ENCODE results near the gene CCDC192. TPM values are rescaled to one million over a fixed set of nuclear protein-coding genes. Genes with fewer than 3 reads are reported as not detected.

The CCDC192 gene
- polyA plus RNA-seq, 2 of the 4 experiments (the other 2 are of a cell fraction): not detected

- ChIA-PET POLR2A (no interaction called here), CTCF (no interaction called here)
- no peak for ATAC-seq
- Histone ChIP-seq H3K4me3 (no peak overlapping the region), H3K4me2 (no peak overlapping the region), H3K27ac (no peak overlapping the region), H3K4me1 (peaks cover 18% of the 10 kb centered on the region), H3K9me3 (0 out of 3 replicates have a peak, but pooled peaks cover 2% of the 10 kb centered on the region)
- 91% methylated on average over 2 of the region's 2 CpGs for WGBS (ENCODE audit: missing lambda C conversion rate)
- no peak for FAIRE-seq
- no peak for DNase-seq (ENCODE audit: low read depth in 1 of 2, low spot score in 1 of 2)
- no peak for TF ChIP-seq ZNF302 (CRISPR knock-in tag; IDR thresholded peaks at IDR 0.05)
These were observed 267.7 kb downstream of the CCDC192 start for GRCh38 chr5:127970854-127971425.

- ATAC-seq (peak in 1 of 2 experiments; percentile 72; a peak in 4 of 6 replicates), DNase-seq (ENCODE audit: low read depth in 1 of 2, low spot score in 1 of 2) (no peak), FAIRE-seq (no peak)
- TF ChIP-seq MYC (IDR thresholded peaks at IDR 0.05; ENCODE audit: borderline replicate concordance, low read length) (no peak), POLR2AphosphoS2 (conservative IDR thresholded peaks at IDR 0.05; ENCODE audit: low read length) (no peak), HOXB13 (CRISPR knock-in tag; IDR thresholded peaks at IDR 0.05; ENCODE audit: low read depth) (no peak), RAD21 (conservative IDR thresholded peaks at IDR 0.05 in 1 of 2, IDR thresholded peaks at IDR 0.05 in 1 of 2) (peak in 1 of 2 experiments; percentile 22; a peak in 1 of 5 replicates), HES2 (IDR thresholded peaks at IDR 0.05) (no peak), FOSB (CRISPR knock-in tag; IDR thresholded peaks at IDR 0.05) (no peak)
- no peaks in the 10 kb centered on the region for H3K9me3 ChIP-seq
- POLR2A ChIA-PET: no interaction called here
- CTCF ChIA-PET: interaction anchor here (0.7 kb wide), 1 partner anchor 106 kb away, joined by 3 read pairs; no protein-coding TSS in a partner anchor
- no peak overlapping the region for H3K4me3 ChIP-seq
- H3K27ac ChIP-seq: no peak overlapping the region
- WGBS (ENCODE audit: missing lambda C conversion rate): 90% methylated on average over 2 of the region's 2 CpGs
- peaks cover 11% of the 10 kb centered on the region for H3K4me1 ChIP-seq
- no peak overlapping the region for H3K4me2 ChIP-seq
These were observed 272.8 kb downstream of the CCDC192 start for GRCh38 chr5:127975961-127976360.

- no peak for ATAC-seq
- no peak for FAIRE-seq
- no peak overlapping the region for H3K4me2 ChIP-seq
- TF ChIP-seq HOXB5 (CRISPR knock-in tag; IDR thresholded peaks at IDR 0.05): no peak
- TF ChIP-seq USF2 (IDR thresholded peaks at IDR 0.05): no peak
- TF ChIP-seq JUN (IDR thresholded peaks at IDR 0.05): no peak
- no peaks in the 10 kb centered on the region for H3K9me3 ChIP-seq
- H3K27ac ChIP-seq: no peak overlapping the region
- 93% methylated on average over 4 of the region's 4 CpGs for WGBS (ENCODE audit: missing lambda C conversion rate)
- DNase-seq (ENCODE audit: low read depth in 1 of 2, low spot score in 1 of 2): no peak
- CTCF ChIA-PET: interaction anchor here (0.7 kb wide), 1 partner anchor 106 kb away, joined by 3 read pairs; no protein-coding TSS in a partner anchor
- peaks cover 14% of the 10 kb centered on the region for H3K4me1 ChIP-seq
- no peak overlapping the region for H3K4me3 ChIP-seq
- POLR2A ChIA-PET: no interaction called here
These were observed 273.3 kb downstream of the CCDC192 start for GRCh38 chr5:127976525-127976924.

- peaks cover 14% of the 10 kb centered on the region for H3K4me1 ChIP-seq
- FAIRE-seq (no peak), DNase-seq (ENCODE audit: low read depth in 1 of 2, low spot score in 1 of 2) (no peak), ATAC-seq (peak in 1 of 2 experiments; percentile 45; a peak in 2 of 6 replicates)
- ChIA-PET CTCF (interaction anchor here (0.6 to 1.3 kb wide), 2 partner anchors 42 to 129 kb away, joined by 3 read pairs; no protein-coding TSS in a partner anchor), POLR2A (interaction anchor here (0.6 kb wide), 1 partner anchor 87 kb away, joined by 5 read pairs; no protein-coding TSS in a partner anchor)
- H3K27ac ChIP-seq: no peak overlapping the region
- H3K4me2 ChIP-seq: no peak overlapping the region
- H3K4me3 ChIP-seq: no peak overlapping the region
- H3K9me3 ChIP-seq: no peaks in the 10 kb centered on the region
- 86% methylated on average over 5 of the region's 5 CpGs for WGBS (ENCODE audit: missing lambda C conversion rate)
- TF ChIP-seq FOXS1 (CRISPR knock-in tag; IDR thresholded peaks at IDR 0.05) (no peak), USF2 (IDR thresholded peaks at IDR 0.05) (no peak), SREBF2 (IDR thresholded peaks at IDR 0.05) (no peak), JUN (IDR thresholded peaks at IDR 0.05) (no peak), ESRRA (IDR thresholded peaks at IDR 0.05; ENCODE audit: borderline replicate concordance, low read length) (no peak), POLR2AphosphoS2 (conservative IDR thresholded peaks at IDR 0.05; ENCODE audit: low read length) (no peak), ZSCAN20 (CRISPR knock-in tag; IDR thresholded peaks at IDR 0.05) (no peak), ELK1 (IDR thresholded peaks at IDR 0.05; ENCODE audit: low read depth, low read length) (no peak), GATA3 (IDR thresholded peaks at IDR 0.05; ENCODE audit: borderline replicate concordance) (no peak), CBX2 (IDR thresholded peaks at IDR 0.05; ENCODE audit: borderline replicate concordance, low read depth) (no peak), SMC3 (IDR thresholded peaks at IDR 0.05) (no peak), RARB (CRISPR knock-in tag; IDR thresholded peaks at IDR 0.05) (no peak)
These were observed 274.0 kb downstream of the CCDC192 start for GRCh38 chr5:127976991-127977717.
